HG02763 (cell line): ENCODE results near the gene SP110.
"Not testable (repeated sequence)": the region's sequence is repeated elsewhere in the genome, so short reads cannot be mapped to it uniquely, and the experiment has no call there.

Source experiments
- ATAC-seq: cut with Tn5 transposase; IDR thresholded peaks from one replicate; pipeline ENCODE4 v1.9.1; 2021; ENCODE audit warnings: mild to moderate bottlenecking, moderate library complexity; ENCODE audit not compliant: unreplicated experiment

SP110 gene

GRCh38 chr2:230219419-230220331 is at the start of gene SP110:
TSS of gene SP110 (minus strand) at chr2:230219984. CDS start at chr2:230216927, 3,057 bp downstream.
- ATAC-seq = peak; percentile 67

GRCh38 chr2:230268606-230269243 is 48.9 kb upstream of the SP110 start:
- ATAC-seq = no peak

- ATAC-seq = peak; percentile 50
Measured at GRCh38 chr2:230267556-230267955, 47.8 kb upstream of the SP110 start.

GRCh38 chr2:230267059-230267458 is 47.3 kb upstream of the SP110 start:
- ATAC-seq = no peak

GRCh38 chr2:230266638-230267037 is 46.9 kb upstream of the SP110 start:
- no peak for ATAC-seq

GRCh38 chr2:230264945-230265344 is 45.2 kb upstream of the SP110 start:
- ATAC-seq = not testable (repeated sequence)

- no peak for ATAC-seq
Measured at GRCh38 chr2:230262246-230262645, 42.5 kb upstream of the SP110 start.

- ATAC-seq = no peak
Measured at GRCh38 chr2:230258483-230258882, 38.7 kb upstream of the SP110 start.

GRCh38 chr2:230256733-230257332 is 37.0 kb upstream of the SP110 start:
- ATAC-seq = no peak

GRCh38 chr2:230254152-230254881 is 34.5 kb upstream of the SP110 start:
- ATAC-seq = no peak

- no peak for ATAC-seq
Measured at GRCh38 chr2:230250231-230250630, 30.4 kb upstream of the SP110 start.

GRCh38 chr2:230246206-230246605 is 26.4 kb upstream of the SP110 start:
- ATAC-seq = no peak

- ATAC-seq = no peak
Measured at GRCh38 chr2:230244211-230244610, 24.4 kb upstream of the SP110 start.

- peak; percentile 49 for ATAC-seq
Measured at GRCh38 chr2:230234845-230235244, 15.1 kb upstream of the SP110 start.

GRCh38 chr2:230234122-230234722 is 14.4 kb upstream of the SP110 start:
- no peak for ATAC-seq

GRCh38 chr2:230231251-230231650 is 11.5 kb upstream of the SP110 start:
- no peak for ATAC-seq

- no peak for ATAC-seq
Measured at GRCh38 chr2:230230496-230231200, 10.9 kb upstream of the SP110 start.

- no peak for ATAC-seq
Measured at GRCh38 chr2:230230087-230230486, 10.3 kb upstream of the SP110 start.

- no peak for ATAC-seq
Measured at GRCh38 chr2:230227216-230227615, 7.4 kb upstream of the SP110 start.

- ATAC-seq = peak; percentile 60
Measured at GRCh38 chr2:230226051-230226551, 6.3 kb upstream of the SP110 start.
